ENCODE results near the gene CYSRT1.

CYSRT1 gene

DNA sequence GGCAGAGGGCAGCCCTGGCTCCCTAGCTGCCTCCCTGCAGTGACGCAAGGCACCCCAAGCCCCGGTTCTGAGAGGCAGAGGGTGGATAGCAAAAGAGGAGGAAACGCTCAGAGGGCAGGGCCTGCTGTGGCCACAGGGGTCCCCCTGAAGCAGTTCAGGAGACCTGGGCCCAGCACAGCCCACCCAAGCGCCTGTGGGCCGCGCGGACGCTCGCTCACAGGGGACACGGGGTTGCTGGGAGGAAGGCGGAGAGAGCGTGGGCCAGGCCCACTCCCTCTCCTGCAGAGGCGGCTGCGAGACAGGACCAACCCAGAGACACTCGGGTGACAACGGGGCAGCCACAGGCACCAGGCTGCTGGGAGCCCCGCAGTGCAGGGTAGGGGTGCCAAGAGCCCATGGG lies 45.2 kb upstream of the CYSRT1 start:
- DNase-seq (ENCODE audit: low read depth): no peak
- H3K4me3 ChIP-seq (ENCODE audit: control insufficient read depth, low read depth, low read length): no peak overlapping the region
- no peak for TF ChIP-seq CTCF (IDR thresholded peaks at IDR 0.05; ENCODE audit: control insufficient read depth, insufficient read depth, low read depth, low read length, missing control alignments)

- H3K4me3 ChIP-seq (ENCODE audit: control insufficient read depth, low read depth, low read length): no peak overlapping the region
- no peak for TF ChIP-seq CTCF (IDR thresholded peaks at IDR 0.05; ENCODE audit: control insufficient read depth, insufficient read depth, low read depth, low read length, missing control alignments)
- no peak for DNase-seq (ENCODE audit: low read depth)
Measured at GRCh38 chr9:137180491-137180890, 44.5 kb upstream of the CYSRT1 start.

- no peak overlapping the region for H3K4me3 ChIP-seq (ENCODE audit: control insufficient read depth, low read depth, low read length)
- no peak for DNase-seq (ENCODE audit: low read depth)
- no peak for TF ChIP-seq CTCF (IDR thresholded peaks at IDR 0.05; ENCODE audit: control insufficient read depth, insufficient read depth, low read depth, low read length, missing control alignments)
Measured at GRCh38 chr9:137181680-137182079, 43.3 kb upstream of the CYSRT1 start.

DNA sequence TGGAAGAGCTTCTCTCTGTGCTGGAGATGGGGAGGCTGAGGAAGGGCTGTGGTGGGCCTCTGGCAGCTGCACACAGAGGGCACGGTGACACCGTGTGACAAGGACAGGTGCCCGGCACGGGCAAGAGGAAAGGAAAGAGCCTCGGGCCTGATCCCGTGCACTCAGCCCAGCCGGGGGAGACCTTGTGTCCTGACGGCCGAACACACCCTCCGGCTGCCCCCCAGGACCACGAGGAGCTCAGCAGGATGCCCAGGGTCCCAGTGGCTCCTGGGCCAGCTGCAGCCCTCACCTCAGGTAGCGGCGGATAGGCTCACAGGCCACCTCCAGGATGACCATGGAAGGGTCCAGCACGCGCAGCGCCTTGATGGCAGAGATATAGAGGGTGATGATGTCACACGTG lies 42.1 kb upstream of the CYSRT1 start:
- H3K4me3 ChIP-seq (ENCODE audit: control insufficient read depth, low read depth, low read length): no peak overlapping the region
- no peak for DNase-seq (ENCODE audit: low read depth)
- no peak for TF ChIP-seq CTCF (IDR thresholded peaks at IDR 0.05; ENCODE audit: control insufficient read depth, insufficient read depth, low read depth, low read length, missing control alignments)

GRCh38 chr9:137183980-137184595 lies 40.9 kb upstream of the CYSRT1 start:
- DNase-seq (ENCODE audit: low read depth): no peak
- no peak for TF ChIP-seq CTCF (IDR thresholded peaks at IDR 0.05; ENCODE audit: control insufficient read depth, insufficient read depth, low read depth, low read length, missing control alignments)
- H3K4me3 ChIP-seq (ENCODE audit: control insufficient read depth, low read depth, low read length): no peak overlapping the region

DNA sequence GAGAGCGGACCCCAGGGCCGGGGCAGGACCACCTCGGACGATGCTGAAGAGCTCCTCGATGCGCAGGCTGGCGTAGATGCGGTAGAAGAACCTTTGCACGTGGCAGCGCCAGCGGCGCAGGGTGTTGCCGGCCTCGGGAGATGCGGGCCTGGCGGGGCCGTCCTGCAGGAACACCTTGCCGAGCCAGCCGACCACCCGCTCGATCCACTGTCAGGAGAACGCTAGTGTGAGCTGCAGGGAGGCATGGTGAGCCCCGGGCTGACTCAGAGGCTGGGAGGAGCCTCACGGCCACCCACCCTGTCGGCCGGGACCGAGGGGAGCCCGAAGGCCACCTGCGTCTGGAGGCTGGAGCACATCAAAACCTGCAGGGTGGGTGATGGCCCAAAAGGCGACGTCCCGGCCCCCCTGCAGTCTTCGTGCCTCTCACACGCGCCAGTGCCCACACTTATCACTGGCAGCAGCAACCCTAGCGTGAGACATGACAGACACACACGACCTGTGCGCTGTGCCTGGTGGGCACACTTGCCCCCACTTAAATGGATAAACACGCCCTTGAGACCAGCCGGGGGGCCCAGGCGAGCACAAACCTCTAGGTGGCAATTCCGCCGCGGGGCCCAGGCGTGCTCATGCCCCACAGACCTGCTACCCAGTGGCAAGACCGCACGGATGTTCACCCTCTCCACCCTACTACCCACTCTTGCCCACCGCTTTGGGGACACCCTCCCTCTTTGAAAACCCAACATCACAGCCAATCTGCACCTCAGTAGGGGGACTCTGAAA lies 39.9 kb upstream of the CYSRT1 start:
- H3K4me3 ChIP-seq (ENCODE audit: control insufficient read depth, low read depth, low read length): no peak overlapping the region
- no peak for DNase-seq (ENCODE audit: low read depth)
- no peak for TF ChIP-seq CTCF (IDR thresholded peaks at IDR 0.05; ENCODE audit: control insufficient read depth, insufficient read depth, low read depth, low read length, missing control alignments)

Data from AG09309 (cell line).